LNCAP (cell line): ENCODE results near the gene HSPG2.

ENCODE experiments used
- CTCF ChIP-seq: fragments of 450-650 bp; IDR thresholded peaks from 2 replicates; pipeline ENCODE4 v1.5.1; 2017; ENCODE audit warnings: mild to moderate bottlenecking

The HSPG2 gene

DNA sequence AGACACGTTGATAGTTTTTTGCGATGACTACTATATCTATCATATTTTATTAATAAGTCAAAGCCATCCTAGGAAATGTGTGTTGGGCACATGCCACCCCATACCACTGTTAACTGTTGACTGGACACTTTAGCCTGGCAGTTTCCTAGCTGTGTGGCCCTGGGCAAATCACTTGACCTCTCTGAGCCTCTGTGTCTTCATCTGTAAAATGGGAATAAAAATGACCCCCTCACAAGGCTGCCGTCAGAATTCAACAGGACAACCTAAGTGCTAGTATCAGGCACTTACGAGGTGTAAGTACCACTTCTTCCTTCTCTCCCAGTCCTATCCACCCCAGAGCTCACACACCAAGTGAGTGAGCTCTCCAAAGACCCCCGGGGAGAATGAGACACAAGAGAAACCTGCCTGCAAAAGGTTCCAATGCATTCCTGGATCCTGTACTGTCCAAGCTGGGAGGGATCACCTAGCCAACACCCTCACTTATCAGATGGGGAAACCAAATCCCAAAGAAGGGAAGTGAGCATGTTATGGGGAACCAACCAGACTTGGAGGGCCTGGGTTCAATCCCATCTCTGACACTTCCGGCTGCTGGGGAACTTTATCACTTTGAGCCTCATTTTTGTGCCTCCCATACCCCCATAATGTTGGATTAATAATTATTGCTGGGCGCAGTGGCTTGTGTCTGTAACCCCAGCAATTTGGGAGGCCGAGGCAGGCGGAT lies 24.9 kb downstream of the HSPG2 start:
- no peak for TF ChIP-seq CTCF

DNA sequence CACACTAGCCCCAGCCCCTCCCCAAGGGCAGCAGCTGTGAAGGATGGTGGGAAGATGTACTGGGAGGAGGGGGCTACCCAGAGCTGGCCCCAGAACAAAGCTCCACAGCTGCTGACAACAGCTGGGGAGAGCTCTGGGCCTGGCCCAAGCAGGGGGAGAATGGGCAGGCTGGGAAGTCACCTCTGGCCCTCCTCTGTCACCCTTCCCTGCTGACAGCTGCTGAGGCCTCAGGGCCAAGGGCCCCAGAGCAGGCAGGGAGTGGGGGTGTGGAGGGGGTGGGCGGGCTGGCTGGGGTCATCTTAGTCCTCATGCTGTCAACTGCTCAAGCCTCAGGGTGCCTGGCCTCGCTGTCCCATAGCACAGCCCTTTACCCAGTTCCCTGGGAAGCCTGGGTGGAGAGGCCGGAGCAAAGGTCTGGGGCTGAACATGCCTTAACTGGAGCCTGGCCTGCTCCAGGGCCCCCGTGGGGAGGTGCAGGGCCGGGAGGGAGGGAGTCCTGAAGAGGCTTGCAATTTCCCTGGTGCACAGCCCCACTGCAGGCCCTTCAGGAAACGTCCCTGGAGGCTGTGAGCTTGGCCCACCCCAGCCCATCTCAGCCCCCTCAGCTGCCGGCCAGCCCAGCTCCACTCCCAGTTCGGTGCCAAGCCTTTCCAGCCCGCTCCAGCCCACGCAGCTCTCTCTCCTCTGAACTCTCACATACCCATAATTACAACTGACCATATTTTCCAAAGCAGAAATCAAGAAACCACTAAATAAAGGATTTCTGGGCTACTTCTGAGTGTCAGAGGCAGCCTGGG lies 25.7 kb downstream of the HSPG2 start:
- no peak for TF ChIP-seq CTCF

DNA sequence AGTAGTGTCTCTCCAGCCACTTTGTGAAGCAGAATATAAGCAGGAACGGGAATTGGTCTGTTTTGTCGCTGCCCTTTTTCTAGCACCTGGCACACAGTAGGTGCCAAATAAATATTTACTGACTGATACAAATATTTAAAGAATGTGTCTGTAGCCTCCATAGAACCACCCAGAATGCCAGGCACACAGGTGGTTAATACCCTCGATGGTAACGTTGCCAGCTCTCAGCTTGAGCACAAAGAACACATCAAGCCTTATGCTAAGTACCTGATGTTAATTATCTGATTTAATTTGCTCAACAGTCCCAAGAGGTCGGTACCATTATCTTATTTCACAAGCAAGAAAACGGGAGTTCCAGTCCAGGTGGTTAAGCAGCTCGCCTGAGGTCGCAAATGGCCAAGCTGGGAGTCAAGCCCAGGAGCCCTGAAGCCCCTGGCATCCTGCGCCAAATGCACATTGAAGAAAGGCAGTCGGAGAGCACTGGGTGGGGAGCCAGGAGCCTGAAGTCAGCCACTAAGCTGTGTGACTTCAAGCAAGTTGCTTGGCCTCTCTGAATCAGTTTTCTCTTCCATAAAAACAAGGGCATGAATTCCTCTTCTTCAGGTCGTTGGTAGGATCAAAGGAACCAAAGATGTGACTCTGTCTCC lies 26.4 kb downstream of the HSPG2 start:
- no peak for TF ChIP-seq CTCF

DNA sequence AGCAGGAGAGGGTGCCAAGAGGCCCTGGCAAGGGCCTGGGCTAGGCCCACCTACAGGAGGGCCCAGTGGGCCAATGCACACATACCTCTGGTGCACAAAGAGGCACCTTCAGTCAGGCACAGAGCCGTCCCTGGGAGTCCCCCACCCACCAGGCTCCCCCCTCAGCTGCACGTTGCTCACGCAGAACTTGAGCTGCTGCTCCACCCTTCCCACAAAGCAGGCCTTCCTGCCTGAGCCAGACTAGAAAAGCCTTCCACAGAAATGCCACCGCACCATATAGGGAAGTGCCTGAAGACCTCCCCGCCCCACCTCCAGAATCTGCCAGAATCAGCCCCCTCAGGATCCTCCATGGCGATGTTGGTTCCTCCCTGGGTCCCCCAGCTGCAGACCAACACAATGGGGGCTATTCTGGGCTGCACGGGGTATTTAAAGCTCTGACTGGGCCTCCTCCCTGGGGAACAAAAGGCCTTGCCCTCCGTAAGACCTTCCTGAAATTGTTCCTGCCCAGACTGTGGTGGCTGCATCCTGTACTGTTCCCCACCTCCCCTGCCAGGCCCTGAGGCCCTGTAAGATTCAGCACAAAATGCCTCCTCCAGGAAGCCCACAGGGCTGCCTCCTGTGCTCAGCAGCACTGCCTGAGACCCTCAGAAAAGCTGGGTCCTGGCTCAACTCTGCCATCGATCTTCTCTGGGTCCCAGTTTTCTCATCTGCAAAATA lies 27.2 kb downstream of the HSPG2 start:
- TF ChIP-seq CTCF, result no peak

DNA sequence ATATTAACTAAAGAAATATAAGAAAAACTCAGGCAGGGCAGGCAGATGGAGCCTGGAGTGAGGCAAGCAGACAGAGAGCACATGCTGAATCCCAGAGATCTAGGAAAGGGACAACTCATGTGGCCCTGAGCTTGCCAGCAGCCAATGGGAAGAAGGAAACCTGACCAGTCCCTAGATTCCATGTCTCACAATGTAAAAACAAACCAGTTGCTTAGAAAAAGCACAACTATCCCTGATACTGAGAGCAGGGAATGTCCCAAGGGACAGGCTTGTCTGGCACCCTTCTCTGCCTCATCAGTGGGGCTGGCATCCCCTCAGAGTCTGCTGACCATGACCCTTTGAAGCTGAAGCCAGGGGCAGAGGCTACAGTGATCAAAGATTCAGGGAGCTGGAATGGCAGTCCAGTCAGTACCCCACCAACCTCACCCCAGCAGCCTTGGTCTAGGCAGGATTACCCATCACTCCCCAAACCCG lies 27.8 kb downstream of the HSPG2 start:
- no peak for TF ChIP-seq CTCF

GRCh38 chr1:21907079-21907418 lies 30.1 kb downstream of the HSPG2 start:
- TF ChIP-seq CTCF, result no peak
